ENCODE results near the gene CAMK1D. TPM values are rescaled to one million over a fixed set of nuclear protein-coding genes. Genes with fewer than 3 reads are reported as not detected.

CAMK1D gene
- total RNA-seq, 1 experiment from 2014 or later: 6.0 TPM

GRCh38 chr10:12628964-12629766 lies 279.8 kb downstream of the CAMK1D start:
- ChIA-PET CTCF (interaction anchor here (0.5 kb wide), 1 partner anchor 1099 kb away, joined by 5 read pairs; no protein-coding TSS in a partner anchor), POLR2A (ENCODE audit: unreplicated experiment) (no interaction called here)
- Histone ChIP-seq H2AFZ (no peak overlapping the region), H3K9me3 (ENCODE audit: insufficient read depth, low read depth) (no peaks in the 10 kb centered on the region; the same call in 1 of the 2 replicates), H3K9me2 (ENCODE audit: insufficient read depth) (no peaks in the 10 kb centered on the region), H3K79me2 (ENCODE audit: low read depth) (no peaks in the 10 kb centered on the region), H3K27me3 (ENCODE audit: insufficient read depth, low read depth) (no peaks in the 10 kb centered on the region), H3K4me3 (no peak overlapping the region), H3K27ac (peak overlapping the region; percentile 46), H4K20me1 (ENCODE audit: insufficient read depth) (no peaks in the 10 kb centered on the region), H3K4me2 (peak overlapping the region; percentile 53), H3K4me1 (replicated peaks; ENCODE audit: insufficient read depth) (peaks cover 14% of the 10 kb centered on the region), H3K36me3 (ENCODE audit: low read depth) (no peaks in the 10 kb centered on the region), H3F3A (ENCODE audit: insufficient read depth, low read depth) (peaks cover 10% of the 10 kb centered on the region; the same call in 1 of the 2 replicates)
- DNase-seq: peak in 1 of 2 experiments; percentile 53
- TF ChIP-seq CTCF (conservative IDR thresholded peaks at IDR 0.05) (no peak), EZH2 (IDR thresholded peaks at IDR 0.05; ENCODE audit: low read depth) (no peak)
- intact Hi-C loops (cut with micrococcal nuclease; ENCODE audit: unreplicated experiment): no loop called here
- BruUV-seq (replicated peaks): no TSS peak

- Histone ChIP-seq H3K4me2 (peak overlapping the region; percentile 53), H3F3A (ENCODE audit: insufficient read depth, low read depth) (peaks cover 10% of the 10 kb centered on the region; the same call in 1 of the 2 replicates), H3K27me3 (ENCODE audit: insufficient read depth, low read depth) (no peaks in the 10 kb centered on the region), H3K4me1 (replicated peaks; ENCODE audit: insufficient read depth) (peaks cover 17% of the 10 kb centered on the region), H3K79me2 (ENCODE audit: low read depth) (no peaks in the 10 kb centered on the region), H2AFZ (no peak overlapping the region), H3K4me3 (no peak overlapping the region), H4K20me1 (ENCODE audit: insufficient read depth) (no peaks in the 10 kb centered on the region), H3K9me3 (ENCODE audit: insufficient read depth, low read depth) (no peaks in the 10 kb centered on the region; the same call in 1 of the 2 replicates), H3K36me3 (ENCODE audit: low read depth) (no peaks in the 10 kb centered on the region), H3K9me2 (ENCODE audit: insufficient read depth) (no peaks in the 10 kb centered on the region), H3K27ac (peak overlapping the region; percentile 46)
- no peak for DNase-seq
- intact Hi-C loops (cut with micrococcal nuclease; ENCODE audit: unreplicated experiment): no loop called here
- CTCF ChIA-PET: no interaction called here
- POLR2A ChIA-PET (ENCODE audit: unreplicated experiment): no interaction called here
- no TSS peak for BruUV-seq (replicated peaks)
- no peak for TF ChIP-seq CTCF (conservative IDR thresholded peaks at IDR 0.05)
- TF ChIP-seq EZH2 (IDR thresholded peaks at IDR 0.05; ENCODE audit: low read depth): no peak
These were observed 280.4 kb downstream of the CAMK1D start for GRCh38 chr10:12629767-12630165.

- no peaks in the 10 kb centered on the region; the same call in 1 of the 2 replicates for H3K9me3 ChIP-seq (ENCODE audit: insufficient read depth, low read depth)
- no peak for DNase-seq
- H2AFZ ChIP-seq: no peak overlapping the region
- H3K4me2 ChIP-seq: no peak overlapping the region
- no peaks in the 10 kb centered on the region for H3K79me2 ChIP-seq (ENCODE audit: low read depth)
- CTCF ChIA-PET: no interaction called here
- no TSS peak for BruUV-seq (replicated peaks)
- POLR2A ChIA-PET (ENCODE audit: unreplicated experiment): no interaction called here
- no peak overlapping the region for H3K4me3 ChIP-seq
- TF ChIP-seq CTCF (conservative IDR thresholded peaks at IDR 0.05) (no peak), EZH2 (IDR thresholded peaks at IDR 0.05; ENCODE audit: low read depth) (no peak)
- H3K27me3 ChIP-seq (ENCODE audit: insufficient read depth, low read depth): no peaks in the 10 kb centered on the region
- H3K27ac ChIP-seq: no peak overlapping the region
- intact Hi-C loops (cut with micrococcal nuclease; ENCODE audit: unreplicated experiment): no loop called here
- no peaks in the 10 kb centered on the region for H3K9me2 ChIP-seq (ENCODE audit: insufficient read depth)
- H4K20me1 ChIP-seq (ENCODE audit: insufficient read depth): no peaks in the 10 kb centered on the region
- no peaks in the 10 kb centered on the region for H3K36me3 ChIP-seq (ENCODE audit: low read depth)
- peaks cover 10% of the 10 kb centered on the region; the same call in 1 of the 2 replicates for H3F3A ChIP-seq (ENCODE audit: insufficient read depth, low read depth)
- H3K4me1 ChIP-seq (replicated peaks; ENCODE audit: insufficient read depth): peaks cover 27% of the 10 kb centered on the region
These were observed 281.9 kb downstream of the CAMK1D start for GRCh38 chr10:12631216-12631615.

Data from PC-9 (cell line).